DMS 273 (cell line): ENCODE results near the gene PARVB.

Experiments
- DNase-seq: peaks from one replicate; lab custom pipeline; 2025; ENCODE audit not compliant: unreplicated experiment; lab: John Stamatoyannopoulos, UW

PARVB gene

GRCh38 chr22:44025171-44026065 is 1.3 kb downstream of the PARVB start:
- DNase-seq, result no peak

- DNase-seq, result no peak
These were observed 2.0 kb downstream of the PARVB start for GRCh38 chr22:44026066-44026629.

- no peak for DNase-seq
These were observed 2.8 kb downstream of the PARVB start for GRCh38 chr22:44026630-44027511.

GRCh38 chr22:44028091-44028490 is 4.0 kb downstream of the PARVB start:
- DNase-seq, result no peak

GRCh38 chr22:44029069-44029468 is 5.0 kb downstream of the PARVB start:
- DNase-seq, result no peak

- no peak for DNase-seq
These were observed 6.1 kb downstream of the PARVB start for GRCh38 chr22:44030051-44030701.

GRCh38 chr22:44030702-44031082 is 6.6 kb downstream of the PARVB start:
- DNase-seq, result no peak

GRCh38 chr22:44031158-44031952 is 7.3 kb downstream of the PARVB start:
- DNase-seq, result no peak

- DNase-seq, result peak; percentile 22
These were observed 8.1 kb downstream of the PARVB start for GRCh38 chr22:44032126-44032730.

GRCh38 chr22:44033287-44033686 is 9.2 kb downstream of the PARVB start:
- DNase-seq, result no peak

- DNase-seq, result peak; percentile 29
These were observed 9.6 kb downstream of the PARVB start for GRCh38 chr22:44033694-44034093.

GRCh38 chr22:44037519-44038375 is 13.6 kb downstream of the PARVB start:
- DNase-seq, result peak; percentile 12

- DNase-seq, result no peak
These were observed 15.6 kb downstream of the PARVB start for GRCh38 chr22:44039566-44040171.

GRCh38 chr22:44042249-44043218 is 18.4 kb downstream of the PARVB start:
- DNase-seq, result no peak

GRCh38 chr22:44045145-44045544 is 21.0 kb downstream of the PARVB start:
- DNase-seq, result no peak

- DNase-seq, result no peak
These were observed 22.5 kb downstream of the PARVB start for GRCh38 chr22:44046485-44047141.

GRCh38 chr22:44047891-44048301 is 23.8 kb downstream of the PARVB start:
- DNase-seq, result no peak
